Fibroblast of gingiva (primary cell): Measurements from ENCODE around the gene GALE.
"Not testable (repeated sequence)": the region's sequence is repeated elsewhere in the genome, so short reads cannot be mapped to it uniquely, and the experiment has no call there.

ENCODE experiments used
- DNase-seq: peaks from one replicate; pipeline ENCODE4 v3.0.0-alpha.2; 2011; ENCODE audit warnings: low read depth

The GALE gene

DNA sequence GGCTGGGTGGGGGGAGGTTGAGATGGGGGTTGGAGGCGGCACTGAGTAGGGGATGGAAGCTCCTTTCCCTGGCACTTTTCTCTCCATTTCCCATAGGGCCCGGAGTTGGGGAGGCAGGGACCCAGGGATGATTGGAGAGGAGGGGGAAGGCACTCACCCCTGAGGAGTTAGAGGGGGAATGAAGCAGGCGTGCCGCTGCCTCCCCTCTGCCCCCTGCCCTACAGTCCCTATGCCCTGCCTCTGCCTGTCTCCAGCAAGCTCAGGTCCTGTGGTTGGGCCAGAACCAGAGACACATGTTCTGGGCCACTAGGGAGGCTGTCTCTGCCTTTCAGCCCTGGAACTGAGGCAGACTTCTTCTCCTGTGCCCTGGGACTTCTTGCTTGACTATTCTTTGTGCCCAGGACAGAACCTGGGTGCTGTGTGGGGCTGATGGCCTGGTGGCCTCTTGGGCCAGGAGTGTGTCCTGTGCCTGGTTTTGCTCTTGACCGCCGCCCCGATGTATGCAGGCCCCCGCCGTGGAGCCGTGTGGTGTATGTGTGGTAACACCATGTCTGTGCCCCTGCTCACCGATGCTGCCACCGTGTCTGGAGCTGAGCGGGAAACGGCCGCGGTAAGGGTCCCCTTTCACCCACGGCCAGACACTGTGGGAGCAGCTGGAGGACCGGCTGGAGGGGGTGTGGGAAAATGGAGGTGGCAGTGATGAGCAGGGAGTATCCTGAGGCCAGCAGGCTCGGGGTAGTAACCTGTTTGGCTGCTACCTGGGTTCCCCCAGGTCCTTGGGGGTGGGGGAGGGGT lies 8.2 kb downstream of the GALE start:
- DNase-seq, result no peak

DNA sequence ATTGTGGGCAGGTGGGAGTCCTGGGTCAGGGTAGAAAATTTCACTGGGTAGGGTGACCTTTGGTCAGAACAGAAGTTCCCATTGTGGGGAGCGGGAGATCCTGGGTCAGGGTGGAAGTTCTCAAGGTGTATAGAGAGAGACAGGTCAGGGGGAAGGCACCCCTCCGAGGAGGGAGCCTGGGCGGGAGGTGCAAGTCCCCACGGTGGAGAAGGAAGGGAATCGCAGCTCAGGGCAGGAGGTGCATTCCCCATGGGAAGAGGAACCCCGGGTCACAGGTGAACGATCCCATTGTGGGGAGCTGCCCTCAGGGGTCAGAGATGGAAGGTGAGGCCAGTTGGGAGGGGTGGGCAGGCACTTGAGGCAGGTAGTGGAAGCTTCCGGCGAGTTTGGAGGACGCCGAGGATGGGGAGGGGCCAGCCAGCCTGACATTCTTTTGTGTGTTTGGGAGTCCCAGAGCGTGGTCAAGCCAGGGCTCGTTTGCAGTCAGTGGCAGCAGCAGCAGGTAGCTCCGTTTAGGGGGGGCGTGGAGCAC lies 9.0 kb downstream of the GALE start:
- DNase-seq, result no peak

DNA sequence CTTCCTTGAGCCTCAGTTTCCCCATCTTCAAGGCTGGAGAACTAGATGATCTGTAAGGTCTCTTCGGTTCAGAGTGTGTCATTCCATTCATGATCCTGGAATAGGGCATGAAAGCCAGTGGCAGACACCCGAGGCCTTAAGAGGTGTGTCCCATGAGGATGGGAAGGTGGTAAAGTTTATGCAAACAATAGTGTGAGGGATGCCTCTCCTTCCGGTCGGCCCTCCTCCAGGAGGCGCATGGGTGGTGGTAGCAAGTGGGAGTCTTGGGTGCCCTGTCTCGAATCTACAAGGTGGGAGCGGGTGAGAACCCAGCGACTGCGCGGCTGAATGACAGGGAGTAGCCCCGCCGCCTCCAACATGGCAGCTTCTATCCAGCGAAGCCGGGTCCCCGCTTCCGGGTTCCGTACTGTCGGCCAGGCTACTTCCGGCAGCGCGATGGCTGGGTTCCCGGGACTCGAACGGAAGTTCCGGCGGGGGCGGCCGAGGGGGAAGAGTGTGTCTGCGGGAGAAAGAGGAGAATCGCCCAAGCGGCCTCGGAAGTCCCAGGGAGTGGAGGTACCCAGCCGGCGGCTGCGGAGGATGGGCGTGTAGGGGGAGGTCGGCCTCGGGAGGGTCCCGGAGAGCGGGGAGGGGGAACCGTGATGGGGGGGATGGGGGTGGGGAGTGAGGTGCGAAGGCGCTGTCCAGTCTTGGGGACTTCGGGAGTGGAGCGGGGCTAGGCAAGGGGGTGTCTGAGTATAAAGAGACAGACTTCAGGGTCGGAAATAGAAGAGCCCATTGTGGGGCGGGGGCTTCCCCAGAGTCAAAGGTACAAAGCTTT lies 9.6 kb downstream of the GALE start, which contains the start of gene LYPLA2:
Gene LYPLA2 (plus strand): TSS at position 450 of the 820 bp plus-strand sequence. CDS start 1,538 bp downstream, outside the sequence.
- peak; percentile 88 for DNase-seq

GRCh38 chr1:23788695-23789094 lies 11.9 kb downstream of the GALE start:
- no peak for DNase-seq

- DNase-seq, result no peak
These were observed 12.9 kb downstream of the GALE start for GRCh38 chr1:23787701-23788100.

DNA sequence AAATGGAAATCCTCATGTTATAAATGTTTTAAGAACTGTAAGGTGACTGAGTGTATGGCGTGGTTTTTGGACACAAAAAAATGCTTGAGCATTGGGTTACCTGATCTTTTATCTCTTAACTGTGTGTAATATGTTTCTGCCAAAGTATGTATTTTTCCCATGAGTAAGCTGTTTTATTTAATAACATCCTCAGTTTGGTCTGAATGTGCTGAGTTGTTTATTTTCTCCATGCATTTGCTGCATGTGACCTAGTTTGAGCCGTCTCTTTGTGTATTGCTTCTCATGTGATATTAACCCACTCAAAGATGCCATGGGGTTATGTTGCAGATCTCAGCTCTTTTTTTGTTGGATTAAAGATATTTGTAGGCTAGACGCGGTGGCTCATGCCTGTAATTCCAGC lies 15.7 kb downstream of the GALE start:
- DNase-seq, result no peak

DNA sequence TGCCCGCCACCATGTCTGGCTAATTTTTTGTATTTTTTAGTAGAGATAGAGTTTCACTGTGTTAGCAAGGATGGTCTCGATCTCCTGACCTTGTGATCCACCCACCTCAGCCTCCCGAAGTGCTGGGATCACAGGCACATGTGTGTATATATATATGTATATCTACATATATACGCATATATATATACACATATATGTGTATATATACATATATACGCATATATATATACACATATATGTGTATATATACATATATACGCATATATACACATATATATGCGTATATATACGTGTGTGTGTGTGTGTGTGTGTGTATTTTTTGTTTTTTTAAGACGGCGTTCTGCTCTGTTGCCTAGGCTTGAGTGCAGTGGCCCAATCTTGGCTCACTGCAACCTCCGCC lies 17.4 kb downstream of the GALE start:
- not testable (repeated sequence) for DNase-seq

GRCh38 chr1:23779826-23780371 lies 20.7 kb downstream of the GALE start:
- peak; percentile 80 for DNase-seq

DNA sequence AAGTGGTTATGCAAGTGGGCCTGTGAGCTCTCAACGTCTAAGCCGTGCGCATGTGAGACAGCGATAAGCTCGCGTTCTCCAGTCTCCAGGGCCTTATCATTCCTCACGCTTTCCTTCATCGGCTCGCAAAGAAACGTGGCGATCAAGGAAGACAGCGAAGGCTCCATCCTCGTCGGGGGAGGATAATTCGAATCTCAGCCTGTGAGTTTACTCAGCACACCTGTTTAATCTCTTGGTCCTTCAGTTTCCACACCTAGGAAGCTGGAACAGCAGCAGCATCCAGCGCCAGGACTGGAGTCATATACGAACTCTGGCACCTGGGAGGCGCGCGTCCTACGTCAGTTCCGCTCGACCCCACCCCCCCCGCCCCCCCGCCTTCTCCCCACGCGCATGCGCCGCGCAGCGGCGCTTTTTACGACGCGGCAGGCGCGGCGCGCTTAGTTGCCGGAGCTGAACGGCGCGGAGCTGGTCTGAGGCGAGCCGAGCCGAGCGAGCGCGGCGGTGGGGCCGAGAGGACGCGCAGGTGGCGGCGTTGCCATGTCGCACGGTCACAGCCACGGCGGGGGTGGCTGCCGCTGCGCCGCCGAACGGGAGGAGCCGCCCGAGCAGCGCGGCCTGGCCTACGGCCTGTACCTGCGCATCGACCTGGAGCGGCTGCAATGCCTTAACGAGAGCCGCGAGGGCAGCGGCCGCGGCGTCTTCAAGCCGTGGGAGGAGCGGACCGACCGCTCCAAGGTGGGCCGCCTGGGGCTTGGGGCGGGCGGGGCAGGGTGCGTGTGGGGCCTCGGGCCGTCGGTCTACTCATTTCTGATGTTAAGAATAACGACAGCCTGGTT lies 22.4 kb downstream of the GALE start, which contains the start of gene PITHD1:
Gene PITHD1 (plus strand): TSS at position 440 of the 836 bp plus-strand sequence. CDS start 98 bp downstream, at position 538.
- peak; percentile 76 for DNase-seq

- no peak for DNase-seq
These were observed 24.3 kb downstream of the GALE start for GRCh38 chr1:23776217-23776616.

DNA sequence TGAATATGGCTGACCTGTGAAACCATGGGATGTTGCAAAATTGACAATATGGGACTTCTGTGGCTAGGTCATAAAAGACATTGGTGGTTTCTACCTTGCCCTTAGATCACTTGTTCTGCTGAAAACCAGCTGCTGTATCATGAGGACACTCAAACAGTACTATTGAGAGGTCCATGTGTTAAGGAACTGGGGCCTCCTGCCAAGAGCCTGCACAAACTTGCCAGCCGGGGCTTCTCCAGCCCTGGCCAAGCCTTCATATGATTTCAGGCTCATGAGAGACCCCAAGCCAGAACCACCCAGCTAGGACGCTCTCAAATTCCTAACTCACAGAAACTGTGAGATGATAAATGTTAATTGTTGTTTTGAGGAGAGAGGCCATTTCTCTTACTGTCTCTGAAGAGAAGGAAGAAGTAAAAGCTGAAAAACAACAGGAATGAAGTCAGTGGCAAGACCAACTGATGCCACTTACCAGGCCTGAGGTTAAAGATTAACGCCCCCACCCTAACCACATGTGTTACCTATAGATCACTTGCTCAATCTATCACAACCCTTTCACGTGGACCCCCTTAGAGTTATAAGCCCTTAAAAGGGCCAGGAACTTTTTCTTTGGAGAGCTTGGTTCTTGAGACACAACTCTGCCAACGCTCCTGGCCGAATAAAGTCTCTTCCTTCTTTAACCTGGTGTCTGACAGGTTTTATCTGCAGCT lies 26.2 kb downstream of the GALE start:
- no peak for DNase-seq

DNA sequence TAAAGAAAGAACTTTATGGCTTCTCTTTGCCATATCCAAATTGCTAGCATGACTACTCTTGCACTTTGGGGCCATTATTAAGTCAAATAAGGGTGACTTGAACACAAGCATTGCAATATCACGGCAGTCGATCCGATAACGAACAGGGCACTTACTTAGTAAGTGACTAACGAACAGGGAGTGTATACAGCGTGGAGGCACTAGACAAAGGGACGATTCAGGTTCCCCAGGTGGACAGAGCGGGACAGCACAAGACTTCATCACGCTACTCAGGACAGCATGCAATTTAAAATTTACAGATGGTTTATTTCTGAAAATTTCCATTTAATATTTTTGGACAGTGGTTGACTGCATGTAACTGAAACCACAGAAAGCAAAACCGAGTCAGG lies 27.7 kb downstream of the GALE start:
- DNase-seq, result no peak

GRCh38 chr1:23772049-23772853 lies 28.3 kb downstream of the GALE start:
- peak; percentile 75 for DNase-seq

DNA sequence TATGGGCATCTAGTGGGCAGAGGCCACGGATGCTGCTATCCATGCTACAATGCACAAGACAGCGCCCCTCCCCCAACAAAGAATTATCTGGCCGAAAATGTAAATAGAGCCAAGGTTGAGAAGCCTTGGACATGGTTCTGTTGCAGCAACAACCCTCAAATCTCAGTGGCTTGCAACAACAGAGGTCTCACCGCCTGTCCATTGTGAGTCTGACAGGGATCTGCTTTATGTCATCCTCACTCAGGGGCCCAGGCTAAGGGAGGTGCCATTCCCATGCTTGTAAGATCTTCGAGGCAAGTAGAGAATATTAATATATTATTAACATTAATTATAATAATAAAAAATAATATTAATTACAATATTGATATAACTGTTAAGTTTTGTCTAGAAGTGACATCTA lies 31.8 kb downstream of the GALE start:
- no peak for DNase-seq

DNA sequence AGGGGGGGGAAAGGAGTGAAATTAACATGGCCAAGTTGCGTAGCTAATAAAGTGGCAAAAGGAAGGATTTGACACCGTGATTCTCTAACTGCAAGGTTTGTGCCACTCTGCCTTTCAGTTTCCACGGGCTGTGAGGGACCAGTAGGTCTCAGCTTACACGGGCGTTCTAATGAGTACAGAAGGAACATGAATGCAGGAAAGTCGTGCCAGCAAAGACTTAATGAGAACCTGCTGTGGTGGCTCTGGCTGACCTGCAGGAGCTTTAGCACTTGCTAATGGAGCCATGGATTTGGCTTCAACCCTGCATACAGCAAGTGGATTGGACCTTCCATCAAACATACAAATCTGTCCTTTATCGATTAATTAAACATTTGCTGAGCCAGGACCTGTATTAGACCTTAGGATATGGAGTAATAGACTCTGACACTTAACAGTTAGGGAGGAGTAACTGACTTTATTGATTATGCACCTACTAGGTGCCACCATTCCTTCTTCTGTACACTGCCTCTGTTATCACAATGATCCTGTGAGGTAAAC lies 37.4 kb downstream of the GALE start:
- peak; percentile 83 for DNase-seq

DNA sequence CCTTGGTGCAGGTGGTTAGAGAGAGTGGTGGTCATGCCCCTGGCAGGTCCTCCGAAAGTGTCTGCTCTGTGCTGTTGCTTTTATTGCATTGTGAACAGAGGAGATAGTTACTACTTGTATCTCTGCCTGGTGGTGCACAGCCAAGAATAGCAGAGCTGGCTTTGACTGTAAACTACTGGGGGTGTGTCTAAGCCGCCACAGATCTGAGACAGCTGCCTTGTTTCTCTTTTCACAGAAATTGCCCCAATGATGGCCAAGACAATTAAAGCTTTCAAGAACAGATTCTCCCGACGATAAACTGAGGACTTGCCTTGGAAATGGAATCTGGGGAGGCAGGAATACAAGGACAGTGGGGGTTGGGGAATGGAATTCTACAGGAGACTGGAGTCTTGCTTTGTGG lies 41.3 kb downstream of the GALE start:
- DNase-seq, result peak; percentile 32

- no peak for DNase-seq
These were observed 42.7 kb downstream of the GALE start for GRCh38 chr1:23757812-23758211.

DNA sequence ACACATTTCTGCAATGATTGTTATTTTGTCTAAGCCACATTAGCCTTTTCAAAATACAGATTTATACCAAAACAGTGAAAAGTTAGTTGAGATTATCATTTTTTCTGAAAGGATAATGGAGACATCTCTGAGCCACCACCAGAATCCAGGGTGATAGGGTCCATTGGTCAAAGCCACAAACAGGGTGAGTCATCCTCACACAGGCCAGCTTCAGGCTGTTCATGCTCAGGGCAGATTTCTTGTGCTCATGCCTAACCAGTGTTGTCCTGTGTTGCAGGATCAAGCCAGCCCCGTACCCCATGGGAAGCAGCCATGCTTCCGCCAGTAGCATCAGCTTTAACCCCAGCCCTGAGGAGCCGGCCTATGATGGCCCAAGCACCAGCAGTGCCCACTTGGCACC lies 43.9 kb downstream of the GALE start:
- no peak for DNase-seq

GRCh38 chr1:23752909-23753308 lies 47.6 kb downstream of the GALE start:
- no peak for DNase-seq

GRCh38 chr1:23751815-23752200 lies 48.7 kb downstream of the GALE start:
- DNase-seq, result no peak
